GM12873 (cell line): ENCODE measurements around the gene CEP170.

Source experiments
- TF ChIP-seq, protein P1 (sequence below): IDR thresholded peaks from 2 replicates; pipeline ENCODE4 v1.5.1; 2012; ENCODE audit warnings: low read depth, mild to moderate bottlenecking, moderate library complexity, low read length, control low read depth; ENCODE audit not compliant: insufficient read depth; ENCODE audit errors: missing control alignments

CEP170 gene

DNA sequence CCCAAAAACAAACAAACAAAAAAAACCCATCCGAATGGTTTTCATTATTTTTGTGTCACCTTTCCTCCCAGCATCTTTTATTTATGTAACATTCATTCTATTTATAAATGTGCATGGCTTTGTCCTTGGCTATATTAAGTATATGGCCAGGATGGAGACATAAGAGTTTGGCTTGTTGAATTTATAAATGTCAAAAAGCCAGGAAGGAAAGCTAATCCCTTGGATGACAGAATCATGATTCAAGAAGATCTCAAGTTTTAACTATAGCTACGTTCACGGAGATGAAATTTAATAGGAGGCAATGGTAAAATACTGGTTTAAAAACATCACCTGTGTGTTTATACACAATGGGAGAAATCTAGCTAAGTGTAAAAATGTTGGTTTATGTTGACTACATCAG lies 5.0 kb downstream of the CEP170 start:
- TF ChIP-seq, protein P1, sequence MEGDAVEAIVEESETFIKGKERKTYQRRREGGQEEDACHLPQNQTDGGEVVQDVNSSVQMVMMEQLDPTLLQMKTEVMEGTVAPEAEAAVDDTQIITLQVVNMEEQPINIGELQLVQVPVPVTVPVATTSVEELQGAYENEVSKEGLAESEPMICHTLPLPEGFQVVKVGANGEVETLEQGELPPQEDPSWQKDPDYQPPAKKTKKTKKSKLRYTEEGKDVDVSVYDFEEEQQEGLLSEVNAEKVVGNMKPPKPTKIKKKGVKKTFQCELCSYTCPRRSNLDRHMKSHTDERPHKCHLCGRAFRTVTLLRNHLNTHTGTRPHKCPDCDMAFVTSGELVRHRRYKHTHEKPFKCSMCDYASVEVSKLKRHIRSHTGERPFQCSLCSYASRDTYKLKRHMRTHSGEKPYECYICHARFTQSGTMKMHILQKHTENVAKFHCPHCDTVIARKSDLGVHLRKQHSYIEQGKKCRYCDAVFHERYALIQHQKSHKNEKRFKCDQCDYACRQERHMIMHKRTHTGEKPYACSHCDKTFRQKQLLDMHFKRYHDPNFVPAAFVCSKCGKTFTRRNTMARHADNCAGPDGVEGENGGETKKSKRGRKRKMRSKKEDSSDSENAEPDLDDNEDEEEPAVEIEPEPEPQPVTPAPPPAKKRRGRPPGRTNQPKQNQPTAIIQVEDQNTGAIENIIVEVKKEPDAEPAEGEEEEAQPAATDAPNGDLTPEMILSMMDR: no peak

GRCh38 chr1:243249214-243249613 lies 5.9 kb downstream of the CEP170 start:
- TF ChIP-seq, protein P1: no peak

GRCh38 chr1:243247901-243248300 lies 7.2 kb downstream of the CEP170 start:
- TF ChIP-seq, protein P1: no peak

DNA sequence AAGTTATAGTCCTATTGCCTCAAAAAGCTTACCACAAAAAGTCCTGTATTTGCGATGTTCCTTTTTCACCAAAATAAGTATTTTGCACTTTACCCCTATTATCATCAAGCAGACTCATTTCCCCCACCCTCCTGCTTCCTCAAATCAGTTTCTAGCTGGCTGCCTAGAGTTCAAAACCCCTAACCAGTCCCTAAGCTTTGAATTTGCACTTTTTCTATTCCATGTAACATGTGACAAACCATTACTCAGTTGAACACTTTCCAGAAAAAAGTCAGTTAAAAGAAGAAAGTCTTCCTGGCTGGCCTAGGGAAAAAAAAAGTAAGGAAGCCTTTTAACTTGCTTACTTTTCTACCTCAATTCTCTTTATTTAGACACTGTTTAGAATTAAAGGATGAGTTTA lies 8.2 kb downstream of the CEP170 start:
- TF ChIP-seq, protein P1: no peak

DNA sequence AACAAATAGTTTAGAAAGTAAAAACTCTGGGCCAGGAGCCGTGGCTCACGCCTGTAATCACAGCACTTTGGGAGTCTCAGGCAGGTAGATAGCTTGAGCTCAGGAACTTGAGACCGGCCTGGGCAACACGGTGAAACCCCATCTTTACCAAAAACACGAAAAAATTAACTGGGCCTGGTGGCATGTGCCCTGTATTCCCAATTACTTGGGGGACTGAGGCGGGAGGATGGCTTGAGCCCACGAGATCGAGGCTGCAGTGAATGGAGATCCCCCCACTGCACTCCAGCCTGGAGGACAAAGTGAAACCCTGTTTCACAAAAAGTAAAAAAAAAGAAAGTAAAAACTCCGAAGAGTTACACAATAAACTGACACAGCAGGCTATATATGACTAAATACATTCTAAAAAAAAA lies 10.6 kb downstream of the CEP170 start:
- TF ChIP-seq, protein P1: no peak

- TF ChIP-seq, protein P1: no peak
Observed at GRCh38 chr1:243236604-243237252, 18.4 kb downstream of the CEP170 start.

GRCh38 chr1:243234978-243235647 lies 20.0 kb downstream of the CEP170 start:
- TF ChIP-seq, protein P1: no peak
